MM.1S (cell line): ENCODE data around the gene CLEC14A.

Source experiments
- DNase-seq: peaks from one replicate; pipeline ENCODE4 v3.0.0-alpha.2; 2015
- H2AFZ ChIP-seq: fragments of 300-600 bp; sonication (generic); 2 replicates; pipeline ENCODE4 v1.6.0; 2016; ENCODE audit warnings: antibody characterized with exemption, low read length
- H3F3A ChIP-seq: fragments of 300-600 bp; sonication (generic); 2 replicates; pipeline ENCODE4 v1.6.1; 2016; ENCODE audit warnings: mild to moderate bottlenecking, antibody characterized with exemption, low read length, moderate library complexity, mixed read lengths; ENCODE audit not compliant: insufficient read depth
- H3K27ac ChIP-seq: fragments of 300-600 bp; sonication (generic); 2 replicates; pipeline ENCODE4 v1.5.1; 2016; ENCODE audit warnings: mild to moderate bottlenecking, low read length
- H3K27me3 ChIP-seq: fragments of 300-600 bp; sonication (generic); replicated peaks from 2 replicates; pipeline ENCODE4 v1.6.0; 2016; ENCODE audit warnings: low read length; ENCODE audit not compliant: insufficient read depth
- H3K36me3 ChIP-seq: fragments of 300-600 bp; sonication (generic); replicated peaks from 2 replicates; pipeline ENCODE4 v1.6.1; 2016; ENCODE audit warnings: mild to moderate bottlenecking, low read length, mixed read lengths; ENCODE audit not compliant: insufficient read depth
- H3K4me1 ChIP-seq: fragments of 300-600 bp; sonication (generic); 2 replicates; pipeline ENCODE4 v1.6.1; 2016; ENCODE audit warnings: low read length, mixed read lengths
- H3K4me2 ChIP-seq: fragments of 300-600 bp; sonication (generic); 2 replicates; pipeline ENCODE4 v1.6.0; 2016; ENCODE audit warnings: low read depth, low read length
- H3K4me3 ChIP-seq: fragments of 300-600 bp; sonication (generic); 2 replicates; pipeline ENCODE4 v1.5.1; 2016; ENCODE audit warnings: low read length, mixed read lengths
- H3K79me2 ChIP-seq: fragments of 300-600 bp; sonication (generic); 2 replicates; pipeline ENCODE4 v1.6.1; 2016; ENCODE audit warnings: mixed run types, low read length, mixed read lengths
- H3K9ac ChIP-seq: fragments of 300-600 bp; sonication (generic); 2 replicates; pipeline ENCODE4 v1.6.1; 2016; ENCODE audit warnings: low read length, mixed read lengths
- H3K9me2 ChIP-seq: fragments of 300-600 bp; sonication (generic); replicated peaks from 2 replicates; pipeline ENCODE4 v1.6.1; 2016; ENCODE audit warnings: mild to moderate bottlenecking, low read length, mixed read lengths; ENCODE audit not compliant: insufficient read depth
- H3K9me3 ChIP-seq: fragments of 300-600 bp; sonication (generic); replicated peaks from 2 replicates; pipeline ENCODE4 v1.6.1; 2016; ENCODE audit warnings: mild to moderate bottlenecking, low read length, mixed read lengths; ENCODE audit not compliant: insufficient read depth
- H4K20me1 ChIP-seq: fragments of 300-600 bp; sonication (generic); 2 replicates; pipeline ENCODE4 v1.6.1; 2016; ENCODE audit warnings: mild to moderate bottlenecking, low read length, moderate library complexity, mixed read lengths; ENCODE audit not compliant: insufficient read depth
- CTCF ChIP-seq: fragments of 300-600 bp; sonication (generic); IDR thresholded peaks from 2 replicates; pipeline ENCODE4 v1.5.1; 2016; ENCODE audit warnings: antibody characterized with exemption, low read length, mixed read lengths
- EZH2 ChIP-seq: fragments of 300-600 bp; sonication (generic); optimal IDR thresholded peaks from 2 replicates; pipeline ENCODE3; 2017; ENCODE audit warnings: low read depth, mild to moderate bottlenecking, antibody characterized with exemption, low read length, mixed read lengths
- EZH2phosphoT487 ChIP-seq: fragments of 300-600 bp; sonication (generic); IDR thresholded peaks from 2 replicates; pipeline ENCODE4 v1.6.1; 2018; ENCODE audit warnings: antibody characterized with exemption, low read length

Gene CLEC14A

GRCh38 chr14:38279572-38279971 lies 23.7 kb upstream of the CLEC14A start:
- no peak for TF ChIP-seq CTCF
- TF ChIP-seq EZH2phosphoT487, result no peak
- TF ChIP-seq EZH2, result no peak
- Histone ChIP-seq H4K20me1 (no peaks in the 10 kb centered on the region), H3K79me2 (no peaks in the 10 kb centered on the region), H2AFZ (no peak overlapping the region), H3K27me3 (no peaks in the 10 kb centered on the region), H3K9me3 (no peaks in the 10 kb centered on the region), H3K4me2 (no peak overlapping the region), H3K4me3 (no peak overlapping the region), H3K9me2 (no peaks in the 10 kb centered on the region), H3K4me1 (no peaks in the 10 kb centered on the region), H3K36me3 (no peaks in the 10 kb centered on the region), H3K27ac (no peak overlapping the region), H3K9ac (no peak overlapping the region), H3F3A (no peaks in the 10 kb centered on the region)
- no peak for DNase-seq

GRCh38 chr14:38278035-38278434 lies 22.1 kb upstream of the CLEC14A start:
- H3K4me2 ChIP-seq, result no peak overlapping the region
- H3F3A ChIP-seq, result no peaks in the 10 kb centered on the region
- DNase-seq, result no peak
- no peak overlapping the region for H2AFZ ChIP-seq
- no peaks in the 10 kb centered on the region for H3K9me3 ChIP-seq
- no peak overlapping the region for H3K9ac ChIP-seq
- no peak overlapping the region for H3K4me3 ChIP-seq
- no peaks in the 10 kb centered on the region for H3K79me2 ChIP-seq
- no peak for TF ChIP-seq CTCF
- no peaks in the 10 kb centered on the region for H3K4me1 ChIP-seq
- H4K20me1 ChIP-seq, result no peaks in the 10 kb centered on the region
- H3K36me3 ChIP-seq, result no peaks in the 10 kb centered on the region
- no peaks in the 10 kb centered on the region for H3K27me3 ChIP-seq
- no peak overlapping the region for H3K27ac ChIP-seq
- H3K9me2 ChIP-seq, result no peaks in the 10 kb centered on the region

- Histone ChIP-seq H3K4me3 (no peak overlapping the region), H3K9me3 (no peaks in the 10 kb centered on the region), H3K4me1 (no peaks in the 10 kb centered on the region), H3K36me3 (no peaks in the 10 kb centered on the region), H3K79me2 (no peaks in the 10 kb centered on the region), H2AFZ (no peak overlapping the region), H3K27ac (no peak overlapping the region), H4K20me1 (no peaks in the 10 kb centered on the region), H3K4me2 (no peak overlapping the region), H3F3A (no peaks in the 10 kb centered on the region), H3K27me3 (no peaks in the 10 kb centered on the region), H3K9ac (no peak overlapping the region), H3K9me2 (no peaks in the 10 kb centered on the region)
- no peak for TF ChIP-seq EZH2phosphoT487
- no peak for TF ChIP-seq EZH2
- TF ChIP-seq CTCF, result no peak
- no peak for DNase-seq
Observed at GRCh38 chr14:38262844-38263243, 7.0 kb upstream of the CLEC14A start.

DNA sequence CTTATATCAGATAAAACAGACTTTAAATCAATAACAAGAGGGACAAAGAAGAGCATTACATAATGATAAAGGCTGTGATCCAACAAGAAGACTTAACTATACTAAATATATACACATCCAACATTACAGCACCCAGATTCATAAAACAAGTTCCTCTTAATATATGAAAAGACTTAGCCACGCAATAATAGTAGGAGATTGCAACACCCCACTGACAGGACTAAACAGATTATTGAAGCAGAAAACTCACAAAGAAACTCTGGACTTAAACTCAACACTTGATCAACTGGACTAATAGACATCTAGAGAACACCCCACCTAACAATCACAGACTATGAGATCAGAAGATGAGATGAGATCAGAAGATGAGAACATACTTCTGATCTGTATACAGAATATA lies 5.7 kb upstream of the CLEC14A start:
- H3F3A ChIP-seq, result no peaks in the 10 kb centered on the region
- no peak for DNase-seq
- no peak overlapping the region for H2AFZ ChIP-seq
- H4K20me1 ChIP-seq, result no peaks in the 10 kb centered on the region
- no peaks in the 10 kb centered on the region for H3K9me2 ChIP-seq
- H3K4me3 ChIP-seq, result no peak overlapping the region
- TF ChIP-seq EZH2 (no peak), CTCF (no peak), EZH2phosphoT487 (no peak)
- no peaks in the 10 kb centered on the region for H3K79me2 ChIP-seq
- H3K9me3 ChIP-seq, result no peaks in the 10 kb centered on the region
- H3K27me3 ChIP-seq, result no peaks in the 10 kb centered on the region
- H3K9ac ChIP-seq, result no peak overlapping the region
- no peak overlapping the region for H3K27ac ChIP-seq
- H3K4me2 ChIP-seq, result no peak overlapping the region
- H3K4me1 ChIP-seq, result no peaks in the 10 kb centered on the region
- H3K36me3 ChIP-seq, result no peaks in the 10 kb centered on the region
